Stimulated activated memory B cell treated with anti-CD40 and anti-IgM and Interleukin-4, amounts not matched to agents 10 μg/mL and 1 μg/mL and 100 μg/mL, for 72 hours (primary cell): Measurements from ENCODE around the gene TNNC1.
A peak's percentile ranks its signal among the peaks of the same experiment; 100 is the strongest.

Experiments
- ATAC-seq: fragments of 150-1000 bp; cut with Tn5 transposase; 2 replicates; pipeline ENCODE4 v1.10.0; 2021
- H3K27ac Mint-ChIP-seq: one replicate; pipeline ENCODE4 v1.8.0; 2022; ENCODE audit warnings: mild to moderate bottlenecking, mixed read lengths
- H3K27me3 Mint-ChIP-seq: one replicate; pipeline ENCODE4 v1.8.0; 2022; ENCODE audit warnings: mixed read lengths
- H3K36me3 Mint-ChIP-seq: one replicate; pipeline ENCODE4 v1.8.0; 2022; ENCODE audit warnings: mixed read lengths
- H3K4me1 Mint-ChIP-seq: one replicate; pipeline ENCODE4 v1.8.0; 2022; ENCODE audit warnings: mixed read lengths
- H3K4me3 Mint-ChIP-seq: one replicate; pipeline ENCODE4 v1.8.0; 2022; ENCODE audit warnings: mild to moderate bottlenecking, moderate library complexity, mixed read lengths
- H3K9me3 Mint-ChIP-seq: one replicate; pipeline ENCODE4 v1.8.0; 2022; ENCODE audit warnings: mixed read lengths

Gene TNNC1

DNA sequence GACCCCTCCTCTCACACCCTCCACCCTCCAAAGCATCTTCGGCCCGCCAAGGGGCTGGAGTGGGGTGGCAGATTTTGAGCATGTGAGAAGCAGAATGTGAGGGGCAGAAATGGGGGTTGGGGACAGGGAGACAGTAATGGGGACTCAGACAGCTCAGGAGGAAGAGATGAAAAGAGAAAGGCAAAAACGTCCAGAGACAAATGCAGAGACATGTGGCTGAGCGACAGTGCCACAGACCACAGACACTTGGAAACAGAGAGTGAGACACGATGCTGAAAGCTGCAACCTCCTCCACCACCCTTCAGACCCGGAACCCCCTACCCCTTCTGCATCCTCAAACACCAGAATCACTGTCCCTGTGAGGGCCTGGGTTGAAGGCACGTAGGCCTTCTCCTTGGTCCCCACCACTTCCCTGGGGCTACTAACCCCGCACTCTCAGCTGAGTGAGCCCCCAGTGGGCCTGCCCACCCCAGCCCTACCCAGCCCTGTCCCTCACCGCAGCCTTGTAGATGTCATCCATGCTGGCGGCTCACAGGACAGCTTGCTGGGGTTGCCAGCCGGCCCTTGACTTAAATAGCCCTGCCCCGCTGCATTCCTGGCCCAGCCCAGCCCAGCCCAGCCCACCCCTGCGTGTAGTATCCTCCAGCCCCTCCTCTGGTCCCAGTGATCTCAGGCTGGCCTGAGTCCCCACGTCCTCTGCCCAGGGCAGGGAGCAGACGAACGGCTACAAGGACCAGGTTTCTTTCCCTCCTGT is at the start of gene TNNC1:
Gene TNNC1, minus strand, starts transcription at position 546 of the 754 bp plus-strand sequence. Its CDS starts 26 bp downstream, at position 520.
- ATAC-seq: no peak
- H3K4me1 Mint-ChIP-seq: peaks cover 46% of the 10 kb centered on the region
- peaks cover 6% of the 10 kb centered on the region for H3K36me3 Mint-ChIP-seq
- H3K4me3 Mint-ChIP-seq: peak within 1 kb of the TSS; percentile 86
- H3K9me3 Mint-ChIP-seq: no peaks in the 10 kb centered on the region
- peak within 1 kb of the TSS; percentile 99 for H3K27ac Mint-ChIP-seq
- H3K27me3 Mint-ChIP-seq: no peaks in the 10 kb centered on the region

DNA sequence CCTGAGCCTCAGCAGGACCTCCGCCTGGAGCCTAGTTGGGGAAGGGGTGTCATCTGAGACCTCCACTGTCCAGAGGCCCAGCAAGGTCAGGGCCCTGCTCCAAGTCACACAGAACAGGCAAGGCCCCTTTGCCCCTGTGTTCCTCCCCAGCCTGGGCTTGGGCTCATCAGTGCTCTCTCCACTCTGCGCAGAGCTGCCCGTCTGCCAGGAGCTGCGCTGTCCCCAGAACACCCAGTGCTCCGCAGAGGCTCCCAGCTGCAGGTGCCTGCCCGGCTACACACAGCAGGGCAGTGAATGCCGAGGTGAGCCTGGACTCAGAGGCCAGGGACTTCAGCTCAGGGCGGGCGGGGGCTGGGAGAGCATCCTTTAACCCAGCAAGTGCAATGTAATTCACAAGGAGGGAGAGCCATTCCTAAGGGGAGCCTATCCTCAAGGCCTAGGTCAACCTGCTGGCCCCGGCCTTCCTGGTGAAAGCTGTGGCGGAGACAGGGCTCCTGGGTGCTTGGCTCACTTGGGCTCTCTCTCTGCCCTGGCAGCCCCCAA is 49.0 kb upstream of the TNNC1 start:
- peaks cover 22% of the 10 kb centered on the region for H3K27me3 Mint-ChIP-seq
- no peak for ATAC-seq
- H3K27ac Mint-ChIP-seq: no peak overlapping the region

DNA sequence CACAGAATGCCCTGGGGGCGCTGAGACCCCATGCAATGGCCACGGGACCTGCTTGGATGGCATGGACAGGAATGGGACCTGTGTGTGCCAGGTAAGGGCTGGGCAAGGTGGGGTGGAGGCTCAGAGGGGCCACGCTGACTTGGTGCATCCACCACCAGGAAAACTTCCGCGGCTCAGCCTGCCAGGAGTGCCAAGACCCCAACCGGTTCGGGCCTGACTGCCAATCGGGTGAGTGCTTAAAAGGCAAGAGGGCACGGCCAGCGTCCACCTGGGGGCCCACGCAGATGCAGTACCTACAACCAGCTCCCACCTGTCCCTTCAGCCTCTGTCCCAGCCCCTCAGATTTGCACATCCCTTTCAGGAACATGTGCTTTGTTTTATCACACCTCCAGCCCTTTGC is 48.2 kb upstream of the TNNC1 start:
- H3K27ac Mint-ChIP-seq: no peak overlapping the region
- H3K4me3 Mint-ChIP-seq: no peak overlapping the region
- no peaks in the 10 kb centered on the region for H3K36me3 Mint-ChIP-seq
- H3K4me1 Mint-ChIP-seq: peaks cover 19% of the 10 kb centered on the region
- peaks cover 22% of the 10 kb centered on the region for H3K27me3 Mint-ChIP-seq
- ATAC-seq: no peak
- H3K9me3 Mint-ChIP-seq: no peaks in the 10 kb centered on the region

More for the DNA sequence above, 49.0 kb upstream of the TNNC1 start:
- Mint-ChIP-seq H3K36me3 (no peaks in the 10 kb centered on the region), H3K9me3 (no peaks in the 10 kb centered on the region), H3K4me1 (peaks cover 19% of the 10 kb centered on the region), H3K4me3 (no peak overlapping the region)

DNA sequence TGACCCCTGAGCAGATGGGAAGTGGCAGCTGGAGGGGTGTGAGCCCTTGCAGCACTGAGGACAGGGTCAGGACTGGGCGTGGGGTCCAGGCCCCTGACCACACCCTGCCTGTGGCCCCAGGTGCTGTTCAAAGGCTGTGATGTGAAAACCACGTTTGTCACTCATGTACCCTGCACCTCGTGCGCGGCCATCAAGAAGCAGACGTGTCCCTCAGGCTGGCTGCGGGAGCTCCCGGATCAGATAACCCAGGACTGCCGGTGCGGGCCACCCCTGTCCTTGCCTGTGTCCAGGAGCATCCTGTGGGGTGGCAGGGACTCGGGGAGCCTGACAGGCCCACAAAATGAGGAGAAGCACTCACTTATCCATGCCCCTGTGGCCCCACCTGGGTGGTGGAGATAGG is 47.2 kb upstream of the TNNC1 start:
- Mint-ChIP-seq H3K27me3 (peaks cover 18% of the 10 kb centered on the region), H3K4me1 (peaks cover 19% of the 10 kb centered on the region), H3K4me3 (no peak overlapping the region), H3K27ac (no peak overlapping the region), H3K36me3 (no peaks in the 10 kb centered on the region), H3K9me3 (no peaks in the 10 kb centered on the region)
- no peak for ATAC-seq

DNA sequence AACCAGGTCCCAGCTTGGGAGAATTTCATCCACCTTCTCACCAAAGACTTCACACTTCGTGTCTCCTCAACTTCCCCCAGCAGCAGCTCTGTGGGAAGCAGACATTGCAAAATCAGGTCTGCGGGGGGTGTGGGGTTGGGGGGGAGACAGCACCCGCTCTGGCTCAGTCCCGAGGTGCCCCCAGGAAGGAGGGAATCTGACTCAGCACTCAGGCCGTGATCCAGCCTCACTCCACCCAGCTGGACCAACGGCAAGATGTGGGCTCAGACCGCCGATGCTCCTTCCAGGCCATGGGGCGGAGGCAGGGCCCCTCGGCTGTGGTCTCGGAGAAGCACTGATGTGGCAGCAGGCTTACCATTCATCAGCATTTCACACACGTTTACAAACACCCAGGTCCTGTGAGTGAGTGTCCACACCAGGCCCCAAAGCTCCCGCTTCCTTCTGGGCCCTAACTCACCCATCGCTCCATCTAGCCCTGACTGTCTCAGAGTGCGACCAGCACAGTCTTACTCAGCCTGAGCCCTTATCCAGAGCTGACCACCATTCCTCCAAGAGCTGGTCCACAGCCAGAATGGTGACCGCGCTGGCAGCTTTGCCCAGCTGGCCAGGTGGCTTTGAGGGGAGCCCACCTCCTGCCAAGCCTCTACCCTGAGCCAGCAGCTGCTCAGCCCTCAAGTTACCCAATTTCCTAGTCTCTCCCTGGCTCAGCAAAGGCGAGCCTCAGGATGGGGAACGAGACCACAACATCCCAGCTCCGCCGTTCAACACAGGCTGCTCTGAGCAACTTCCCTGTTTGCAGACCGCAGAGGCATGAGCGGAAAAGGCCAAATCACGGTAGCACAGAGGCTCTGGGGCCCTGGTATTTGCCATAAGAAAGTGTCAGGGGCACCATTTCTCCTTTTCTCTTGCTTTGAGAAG is 44.6 kb upstream of the TNNC1 start:
- Mint-ChIP-seq H3K9me3 (no peaks in the 10 kb centered on the region), H3K36me3 (no peaks in the 10 kb centered on the region), H3K4me3 (no peak overlapping the region), H3K27me3 (no peaks in the 10 kb centered on the region), H3K4me1 (peaks cover 19% of the 10 kb centered on the region), H3K27ac (no peak overlapping the region)
- ATAC-seq: peak; percentile 73

DNA sequence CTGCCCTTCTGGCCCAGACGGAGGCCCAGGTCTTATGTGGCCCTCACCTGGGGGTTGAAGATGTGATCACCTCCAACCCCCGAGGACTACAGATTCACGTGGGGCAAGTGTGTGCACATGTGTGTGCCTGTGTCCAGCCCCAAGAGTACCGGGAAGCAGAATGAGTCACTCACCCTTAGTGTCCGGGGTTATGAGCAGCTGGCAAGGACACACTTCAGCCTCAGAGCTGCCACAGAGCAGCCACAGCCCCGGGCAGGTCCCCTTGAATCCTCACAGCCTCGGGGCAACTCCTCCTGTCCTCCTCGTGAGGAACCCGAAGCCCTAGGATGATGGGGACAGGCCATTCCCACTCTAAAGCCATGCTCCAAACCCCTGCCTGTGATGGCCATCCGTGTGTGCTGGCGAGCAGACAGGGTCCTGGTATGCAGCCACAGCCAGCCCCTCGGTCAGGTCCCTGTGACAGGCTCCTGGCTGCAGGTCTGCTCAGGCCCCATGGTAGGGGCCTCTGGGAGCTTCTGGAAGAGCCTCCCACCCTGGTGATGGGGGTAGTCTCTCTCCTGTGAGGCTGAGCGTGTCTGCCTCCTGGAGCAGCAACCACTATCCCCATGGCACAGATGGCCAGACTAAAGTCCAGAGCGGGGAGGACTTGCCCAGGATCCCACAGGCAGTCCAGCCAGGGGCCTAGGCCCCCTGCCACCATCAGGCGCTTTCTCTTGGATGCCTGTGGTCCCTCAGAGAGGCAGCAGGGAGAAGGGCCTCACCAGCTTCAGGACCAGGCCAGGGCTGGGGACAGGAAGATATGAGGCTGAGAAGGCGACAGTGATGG is 42.1 kb upstream of the TNNC1 start:
- no peak for ATAC-seq

DNA sequence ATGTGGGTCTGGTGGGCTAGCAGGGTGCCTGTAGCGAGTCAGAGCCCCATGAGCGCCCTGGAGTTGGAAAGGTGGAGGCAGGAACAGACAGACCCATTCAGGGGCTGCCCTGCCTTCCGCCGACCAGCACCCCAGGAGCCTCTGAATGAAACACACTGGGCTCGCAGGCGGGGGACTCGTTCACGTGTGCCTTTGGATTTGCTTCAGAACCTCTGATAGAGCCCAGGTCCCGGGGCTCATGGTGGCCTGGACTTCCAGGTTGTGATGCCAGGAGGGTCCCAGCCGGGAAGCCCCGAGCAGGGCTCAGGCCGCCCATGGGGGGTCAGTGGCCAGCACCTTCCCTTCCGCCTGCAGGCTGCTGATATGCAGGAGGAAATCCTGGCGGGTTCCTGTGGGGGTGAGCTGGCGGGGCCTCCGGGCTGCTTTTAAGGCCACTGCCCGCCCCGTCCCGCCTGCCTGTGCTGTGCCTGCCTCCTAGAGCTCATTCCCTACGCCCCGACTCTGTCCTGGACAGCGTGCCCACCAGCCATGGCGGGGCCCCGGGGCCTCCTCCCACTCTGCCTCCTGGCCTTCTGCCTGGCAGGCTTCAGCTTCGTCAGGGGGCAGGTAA is 41.1 kb upstream of the TNNC1 start, which contains the start of gene STAB1:
Gene STAB1, plus strand, starts transcription at position 453 of the 610 bp plus-strand sequence. Its CDS starts 76 bp downstream, at position 529.
- H3K27ac Mint-ChIP-seq: no peak within 1 kb of the TSS
- no peak within 1 kb of the TSS for H3K4me3 Mint-ChIP-seq
- no peaks in the 10 kb centered on the region for H3K9me3 Mint-ChIP-seq
- ATAC-seq: no peak
- no peaks in the 10 kb centered on the region for H3K27me3 Mint-ChIP-seq
- H3K4me1 Mint-ChIP-seq: peaks cover 15% of the 10 kb centered on the region
- peaks cover 16% of the 10 kb centered on the region for H3K36me3 Mint-ChIP-seq

More for the DNA sequence above, 42.1 kb upstream of the TNNC1 start:
- H3K4me3 Mint-ChIP-seq: no peak overlapping the region
- H3K36me3 Mint-ChIP-seq: peaks cover 14% of the 10 kb centered on the region
- H3K4me1 Mint-ChIP-seq: peaks cover 19% of the 10 kb centered on the region
- no peaks in the 10 kb centered on the region for H3K27me3 Mint-ChIP-seq
- no peaks in the 10 kb centered on the region for H3K9me3 Mint-ChIP-seq
- H3K27ac Mint-ChIP-seq: no peak overlapping the region

DNA sequence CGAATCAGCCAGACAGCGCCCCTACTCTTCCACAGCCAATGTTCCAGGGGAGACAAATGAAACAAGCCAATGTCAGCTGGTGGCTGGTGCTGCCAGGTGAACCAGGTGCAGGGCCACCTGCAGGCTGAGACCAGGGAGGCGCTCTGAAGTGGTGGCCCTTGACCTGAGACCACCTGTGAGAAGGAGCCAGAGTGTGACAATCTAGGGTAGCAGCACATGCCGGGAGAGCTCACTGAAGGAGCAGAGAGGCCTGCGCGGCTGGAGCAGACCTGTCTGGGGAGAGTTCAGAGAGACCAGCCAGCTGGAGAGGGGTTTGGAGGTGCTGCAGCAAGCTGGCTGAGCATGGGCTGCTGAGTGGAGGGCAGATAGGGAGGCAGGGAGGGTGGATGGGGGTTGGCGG is 40.6 kb upstream of the TNNC1 start:
- Mint-ChIP-seq H3K27ac (no peak overlapping the region), H3K27me3 (no peaks in the 10 kb centered on the region), H3K4me3 (no peak overlapping the region), H3K36me3 (peaks cover 21% of the 10 kb centered on the region), H3K4me1 (peaks cover 13% of the 10 kb centered on the region), H3K9me3 (no peaks in the 10 kb centered on the region)
- ATAC-seq: no peak

DNA sequence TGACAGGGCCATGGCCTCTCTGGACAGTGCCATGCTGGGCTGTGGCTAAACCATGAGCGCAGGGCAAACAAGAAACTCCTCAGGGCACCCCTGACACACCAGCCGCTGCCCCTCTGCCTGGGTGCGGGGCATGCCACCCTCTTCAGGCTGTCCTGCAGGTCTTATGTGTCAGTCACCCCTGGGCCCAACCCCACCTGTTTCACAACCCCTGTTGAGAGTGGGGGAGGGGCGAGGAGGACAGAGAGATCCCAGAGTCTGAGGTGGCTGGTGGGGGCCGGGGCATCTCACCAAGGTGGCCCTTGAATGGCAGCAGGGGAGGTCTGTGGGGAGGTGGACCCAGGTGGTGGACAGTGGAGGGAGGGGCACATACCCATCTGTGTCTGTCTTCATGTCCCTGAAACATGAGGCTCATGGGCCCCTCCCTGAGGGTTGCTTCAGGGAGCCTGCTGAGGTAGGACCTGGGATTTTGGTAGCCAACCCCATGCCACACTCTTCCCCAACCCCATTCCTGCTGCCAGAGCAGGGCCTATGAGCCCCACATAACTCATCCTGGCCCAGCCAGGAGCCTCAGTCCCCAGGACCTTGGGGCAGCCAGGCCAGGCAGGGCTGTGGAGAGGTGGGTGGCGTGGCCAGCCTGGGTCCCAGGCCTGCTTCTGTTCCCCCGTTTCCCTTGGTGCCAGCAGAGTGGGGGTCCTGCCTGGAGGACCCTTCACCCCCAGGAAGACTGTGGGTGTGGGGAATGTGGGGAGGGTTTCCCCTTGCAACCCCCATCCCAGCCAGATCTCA is 39.6 kb upstream of the TNNC1 start:
- no peak for ATAC-seq
- Mint-ChIP-seq H3K27me3 (no peaks in the 10 kb centered on the region), H3K27ac (no peak overlapping the region), H3K9me3 (no peaks in the 10 kb centered on the region), H3K4me3 (no peak overlapping the region), H3K4me1 (peaks cover 2% of the 10 kb centered on the region), H3K36me3 (peaks cover 28% of the 10 kb centered on the region)

DNA sequence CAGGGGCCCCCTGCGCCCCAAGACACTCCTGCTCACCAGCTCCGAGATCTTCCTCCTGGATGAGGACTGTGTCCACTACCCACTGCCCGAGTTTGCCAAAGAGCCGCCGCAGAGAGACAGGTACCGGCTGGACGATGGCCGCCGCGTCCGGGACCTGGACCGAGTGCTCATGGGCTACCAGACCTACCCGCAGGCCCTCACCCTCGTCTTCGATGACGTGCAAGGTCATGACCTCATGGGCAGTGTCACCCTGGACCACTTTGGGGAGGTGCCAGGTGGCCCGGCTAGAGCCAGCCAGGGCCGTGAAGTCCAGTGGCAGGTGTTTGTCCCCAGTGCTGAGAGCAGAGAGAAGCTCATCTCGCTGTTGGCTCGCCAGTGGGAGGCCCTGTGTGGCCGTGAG is 38.2 kb upstream of the TNNC1 start:
- no peak overlapping the region for H3K27ac Mint-ChIP-seq
- no peaks in the 10 kb centered on the region for H3K27me3 Mint-ChIP-seq
- peaks cover 42% of the 10 kb centered on the region for H3K36me3 Mint-ChIP-seq
- ATAC-seq: no peak
- H3K4me1 Mint-ChIP-seq: no peaks in the 10 kb centered on the region
- no peaks in the 10 kb centered on the region for H3K9me3 Mint-ChIP-seq
- H3K4me3 Mint-ChIP-seq: no peak overlapping the region

DNA sequence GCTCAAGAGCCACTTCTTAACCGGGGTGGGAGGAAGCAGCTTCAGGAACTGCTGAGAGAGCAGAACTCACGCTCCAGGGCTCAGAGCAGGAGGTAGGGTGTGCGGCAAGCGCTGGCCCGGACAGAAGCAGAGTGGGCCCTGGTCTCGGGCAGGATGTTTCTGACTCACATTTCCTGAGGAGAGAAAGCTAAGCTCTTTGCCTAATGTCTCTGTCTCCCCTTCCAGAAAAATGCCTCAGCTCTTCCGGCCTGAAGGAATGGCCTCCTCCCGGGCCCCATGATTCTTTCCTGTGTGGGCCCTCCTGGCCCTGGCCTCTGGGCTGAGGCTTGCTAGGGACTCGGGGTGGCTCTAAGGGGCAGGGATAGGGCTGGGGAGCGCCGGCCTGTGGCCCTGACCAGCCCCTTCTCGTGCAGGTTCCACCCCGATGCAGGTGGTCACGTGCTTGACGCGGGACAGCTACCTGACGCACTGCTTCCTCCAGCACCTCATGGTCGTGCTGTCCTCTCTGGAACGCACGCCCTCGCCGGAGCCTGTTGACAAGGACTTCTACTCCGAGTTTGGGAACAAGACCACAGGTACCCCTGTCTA is 37.2 kb upstream of the TNNC1 start:
- Mint-ChIP-seq H3K27ac (no peak overlapping the region), H3K4me3 (no peak overlapping the region), H3K27me3 (no peaks in the 10 kb centered on the region), H3K36me3 (peaks cover 48% of the 10 kb centered on the region), H3K9me3 (no peaks in the 10 kb centered on the region), H3K4me1 (no peaks in the 10 kb centered on the region)
- no peak for ATAC-seq

DNA sequence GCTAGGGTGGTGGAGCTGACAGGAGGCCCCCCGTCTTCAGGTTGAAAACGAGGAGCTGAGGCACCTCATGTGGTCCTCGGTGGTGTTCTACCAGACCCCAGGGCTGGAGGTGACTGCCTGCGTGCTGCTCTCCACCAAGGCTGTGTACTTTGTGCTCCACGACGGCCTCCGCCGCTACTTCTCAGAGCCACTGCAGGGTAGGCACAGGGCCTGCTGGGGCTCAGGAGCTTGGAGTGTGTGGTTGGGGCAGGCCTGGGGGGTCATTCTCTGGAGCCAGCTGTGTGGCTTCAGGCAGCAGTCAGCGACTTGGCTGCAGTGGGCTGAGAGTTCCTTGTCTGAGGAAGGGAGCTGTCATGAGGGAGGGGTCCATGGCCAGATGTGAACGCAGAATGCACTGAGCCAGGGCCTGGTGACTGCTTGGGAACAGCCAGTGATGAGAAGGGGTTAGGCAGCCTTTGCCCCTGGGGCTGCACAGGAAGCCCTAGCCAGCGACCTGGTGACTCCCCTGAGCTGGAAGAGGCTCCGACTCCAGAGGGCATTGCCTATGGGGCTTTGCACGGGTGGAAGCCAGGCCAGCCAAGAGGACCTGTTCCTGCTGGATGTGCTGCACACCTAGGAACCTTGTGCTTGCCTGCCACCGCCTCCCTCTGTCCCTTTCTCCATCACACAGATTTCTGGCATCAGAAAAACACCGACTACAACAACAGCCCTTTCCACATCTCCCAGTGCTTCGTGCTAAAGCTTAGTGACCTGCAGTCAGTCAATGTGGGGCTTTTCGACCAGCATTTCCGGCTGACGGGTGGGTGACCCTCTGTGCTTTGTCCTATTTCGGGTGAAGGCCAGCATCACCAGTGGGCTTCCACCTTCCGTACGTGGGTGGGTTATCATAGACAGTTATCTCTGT is 36.4 kb upstream of the TNNC1 start:
- ATAC-seq: no peak
- no peaks in the 10 kb centered on the region for H3K9me3 Mint-ChIP-seq
- no peak overlapping the region for H3K4me3 Mint-ChIP-seq
- no peaks in the 10 kb centered on the region for H3K4me1 Mint-ChIP-seq
- H3K27ac Mint-ChIP-seq: no peak overlapping the region
- no peaks in the 10 kb centered on the region for H3K27me3 Mint-ChIP-seq
- H3K36me3 Mint-ChIP-seq: peaks cover 52% of the 10 kb centered on the region

DNA sequence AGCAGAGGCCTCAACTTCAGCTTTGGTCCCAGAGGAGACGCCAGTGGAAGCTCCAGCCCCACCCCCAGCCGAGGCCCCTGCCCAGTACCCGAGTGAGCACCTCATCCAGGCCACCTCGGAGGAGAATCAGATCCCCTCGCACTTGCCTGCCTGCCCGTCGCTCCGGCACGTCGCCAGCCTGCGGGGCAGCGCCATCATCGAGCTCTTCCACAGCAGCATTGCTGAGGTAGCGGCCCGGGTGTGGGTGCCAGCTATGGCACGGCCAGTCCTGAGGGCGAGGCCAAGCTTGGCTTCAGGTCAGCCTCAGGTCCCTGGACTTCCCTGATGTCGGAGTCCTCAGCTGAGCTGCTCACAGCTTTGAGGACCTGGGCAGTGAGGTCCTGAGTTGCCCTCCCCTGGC is 35.6 kb upstream of the TNNC1 start:
- no peak overlapping the region for H3K27ac Mint-ChIP-seq

More for the DNA sequence above, 35.6 kb upstream of the TNNC1 start:
- H3K36me3 Mint-ChIP-seq: peaks cover 54% of the 10 kb centered on the region
- no peaks in the 10 kb centered on the region for H3K4me1 Mint-ChIP-seq
- H3K9me3 Mint-ChIP-seq: no peaks in the 10 kb centered on the region
- ATAC-seq: no peak
- H3K4me3 Mint-ChIP-seq: no peak overlapping the region
- H3K27me3 Mint-ChIP-seq: no peaks in the 10 kb centered on the region
